Common myeloid progenitor, CD34-positive (primary cell): Measurements from ENCODE around the gene CYB5R3. TPM values are rescaled to one million over a fixed set of nuclear protein-coding genes. Genes with fewer than 3 reads are reported as not detected.
A peak's percentile ranks its signal among the peaks of the same experiment; 100 is the strongest.

Experiments
- CTCF ChIA-PET: fragments of 350-600 bp; sonication (Branson Sonifier 250); formaldehyde crosslinking; loops from one replicate; lab custom pipeline; 2021; ENCODE audit warnings: antibody characterized with exemption; lab: Charles Lee
- POLR2A ChIA-PET: fragments of 350-600 bp; sonication (Branson Sonifier 250); formaldehyde crosslinking; loops from one replicate; lab custom pipeline; 2021; ENCODE audit warnings: antibody characterized with exemption; lab: Charles Lee
- DNase-seq, 3 donors: peaks; one replicate each; pipeline versions ENCODE4 v3.0.0 to v3.0.0-alpha.2; 2013
- H3K27ac ChIP-seq, 2 experiments: 1 replicate in 1 of 2; 2 replicates in 1 of 2; pipeline ENCODE4 v1.7.0; 2013; ENCODE audit warnings: inconsistent platforms in 2 of 2, low read length in 2 of 2, mild to moderate bottlenecking in 2 of 2, low read depth in 1 of 2, moderate library complexity in 1 of 2; ENCODE audit not compliant: severe bottlenecking in 2 of 2, insufficient read depth in 1 of 2, poor library complexity in 1 of 2
- H3K27me3 ChIP-seq, 5 experiments: replicated peaks in 2 of 5; 1 replicate in 3 of 5; 2 replicates in 2 of 5; pipeline versions ENCODE4 v1.6.1 to v1.7.0; 2013; ENCODE audit warnings: low read length in 4 of 5, mild to moderate bottlenecking in 2 of 5, moderate library complexity in 2 of 5, inconsistent platforms in 1 of 5; ENCODE audit not compliant: insufficient read depth in 5 of 5, control insufficient read depth in 4 of 5
- H3K36me3 ChIP-seq, 4 experiments: 1 replicate in 2 of 4; 2 replicates in 2 of 4; pipeline versions ENCODE4 v1.6.1 to v1.7.0; 2013; ENCODE audit warnings: low read length in 3 of 4, control low read depth in 1 of 4, mild to moderate bottlenecking in 1 of 4; ENCODE audit not compliant: control insufficient read depth in 4 of 4, insufficient read depth in 4 of 4
- H3K4me1 ChIP-seq, 4 experiments: 1 replicate in 3 of 4; 2 replicates in 1 of 4; pipeline versions ENCODE4 v1.6.1 to v1.7.1; 2013; ENCODE audit warnings: low read length in 3 of 4, mild to moderate bottlenecking in 3 of 4, control low read depth in 1 of 4, inconsistent platforms in 1 of 4, moderate library complexity in 1 of 4; ENCODE audit not compliant: control insufficient read depth in 4 of 4, insufficient read depth in 4 of 4; ENCODE audit errors: control extremely low read depth in 1 of 4
- H3K4me3 ChIP-seq, 7 experiments: 1 replicate in 4 of 7; 2 replicates in 3 of 7; pipeline versions ENCODE4 v1.5.1 to v1.7.0; 2013; ENCODE audit warnings: mild to moderate bottlenecking in 7 of 7, low read length in 6 of 7, moderate library complexity in 6 of 7, inconsistent platforms in 2 of 7, low read depth in 2 of 7, control low read depth in 1 of 7; ENCODE audit not compliant: insufficient read depth in 4 of 7, control insufficient read depth in 1 of 7; ENCODE audit errors: extremely low read depth in 1 of 7
- H3K9me3 ChIP-seq, 5 experiments: 1 replicate in 4 of 5; 2 replicates in 1 of 5; pipeline versions ENCODE4 v1.6.1 to v1.7.1; 2013; ENCODE audit warnings: low read length in 4 of 5, mild to moderate bottlenecking in 2 of 5, inconsistent platforms in 1 of 5, low read depth in 1 of 5, moderate library complexity in 1 of 5; ENCODE audit not compliant: control insufficient read depth in 4 of 5, insufficient read depth in 2 of 5; ENCODE audit errors: control extremely low read depth in 1 of 5
- WGBS: methylation state at CpG from one replicate; pipeline ENCODE4 v1.1.5; 2013; ENCODE audit not compliant: insufficient coverage; 5-methylcytosine and 5-hydroxymethylcytosine counted together
- polyA plus RNA-seq: library from polyadenylated mRNA; unstranded; fragments of 120-200 nt; gene quantifications from one replicate; pipeline ENCODE4 v1.2.1, GENCODE V29; 2013

The CYB5R3 gene
- polyA plus RNA-seq: 100.0 TPM

GRCh38 chr22:42649246-42650099, at the start of gene CYB5R3:
Gene CYB5R3 (minus strand): TSS chr22:42649392. CDS start chr22:42649315, 77 bp downstream.
- peaks cover 0 to 51% (median 45%) of the 10 kb centered on the region in 4 experiments for H3K4me1 ChIP-seq
- peak within 1 kb of the TSS; percentile 50 to 80 for H3K27ac ChIP-seq
- POLR2A ChIA-PET: interaction anchor here (0.5 to 1.2 kb wide), 3 partner anchors 12 to 61 kb away, joined by 3 to 5 read pairs (median 3); no protein-coding TSS in a partner anchor
- DNase-seq: peak; percentile 70 to 89 (median 84)
- H3K4me3 ChIP-seq: peak within 1 kb of the TSS; percentile 54 to 98 (median 90)
- H3K27me3 ChIP-seq: no peaks in the 10 kb centered on the region
- CTCF ChIA-PET: no interaction called here
- no peaks in the 10 kb centered on the region for H3K9me3 ChIP-seq
- peaks cover 0 to 4% (median 0%) of the 10 kb centered on the region in 4 experiments for H3K36me3 ChIP-seq
- 17% methylated on average over 44 of the region's 81 CpGs for WGBS

DNA sequence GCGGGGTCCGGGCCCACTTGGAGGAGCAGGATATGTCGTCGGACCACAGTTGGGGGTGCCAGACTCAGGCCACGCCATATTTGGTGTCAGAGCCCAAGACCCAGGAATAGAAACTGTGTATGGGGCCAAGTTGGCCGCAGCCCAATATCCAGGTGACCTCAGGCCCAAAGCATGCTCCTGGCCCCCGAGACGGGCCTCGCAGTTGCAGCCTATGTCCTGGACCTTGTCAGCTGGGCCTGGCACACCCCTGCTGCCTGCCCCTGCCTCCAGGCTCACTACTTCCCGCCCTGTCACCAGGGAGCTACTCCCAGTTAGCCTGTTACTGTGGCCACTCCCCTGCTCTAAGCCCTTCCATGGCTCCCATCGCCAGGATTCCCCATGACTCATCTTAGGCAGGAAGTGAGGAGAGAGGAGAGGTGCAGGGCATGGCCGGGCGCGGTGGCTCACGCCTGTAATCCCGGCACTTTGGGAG, 48.4 kb upstream of the CYB5R3 start:
- Histone ChIP-seq H3K27me3 (no peaks in the 10 kb centered on the region), H3K36me3 (no peaks in the 10 kb centered on the region), H3K27ac (no peak overlapping the region), H3K4me1 (peaks cover 0 to 2% (median 0%) of the 10 kb centered on the region in 4 experiments), H3K4me3 (no peak overlapping the region), H3K9me3 (no peaks in the 10 kb centered on the region)
- WGBS: 94% methylated on average over 12 of the region's 16 CpGs
- DNase-seq: no peak
- ChIA-PET POLR2A (no interaction called here), CTCF (no interaction called here)

- Histone ChIP-seq H3K4me1 (peaks cover 0 to 5% (median 0%) of the 10 kb centered on the region in 4 experiments), H3K4me3 (no peak overlapping the region), H3K27me3 (no peaks in the 10 kb centered on the region), H3K36me3 (no peaks in the 10 kb centered on the region), H3K9me3 (no peaks in the 10 kb centered on the region), H3K27ac (no peak overlapping the region)
- DNase-seq: no peak
- ChIA-PET POLR2A (no interaction called here), CTCF (interaction anchor here (0.5 to 1.1 kb wide), 3 partner anchors 11 to 76 kb away, joined by 3 read pairs; no protein-coding TSS in a partner anchor)
- WGBS: 92% methylated on average over 10 of the region's 10 CpGs
Observed at GRCh38 chr22:42696331-42696967, 47.3 kb upstream of the CYB5R3 start.

DNA sequence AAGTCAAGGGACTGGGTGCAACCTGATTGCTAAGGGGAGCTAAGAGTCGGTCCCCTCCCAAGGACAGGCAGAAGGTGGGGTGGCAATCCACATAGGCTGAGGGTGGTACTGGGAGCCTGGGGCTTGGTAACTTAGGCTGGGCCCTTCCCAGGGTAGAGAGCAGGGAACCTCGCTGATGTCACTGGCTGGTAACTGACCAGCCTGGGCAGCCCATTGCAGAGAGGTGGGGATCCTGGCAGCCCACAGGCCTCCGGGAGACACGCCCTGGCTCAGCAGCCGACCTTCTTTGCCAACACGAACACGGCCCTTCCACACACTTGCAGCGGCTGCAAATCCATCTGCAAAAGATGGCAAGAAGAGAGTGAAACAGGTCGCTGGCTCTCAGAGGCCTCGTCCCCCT, 46.1 kb upstream of the CYB5R3 start:
- ChIA-PET POLR2A (no interaction called here), CTCF (no interaction called here)
- WGBS: 97% methylated on average over 10 of the region's 10 CpGs
- DNase-seq: no peak
- peaks cover 0 to 5% (median 0%) of the 10 kb centered on the region in 4 experiments for H3K4me1 ChIP-seq
- H3K9me3 ChIP-seq: no peaks in the 10 kb centered on the region
- H3K27ac ChIP-seq: no peak overlapping the region
- no peak overlapping the region for H3K4me3 ChIP-seq
- no peaks in the 10 kb centered on the region for H3K36me3 ChIP-seq
- no peaks in the 10 kb centered on the region for H3K27me3 ChIP-seq

- Histone ChIP-seq H3K4me1 (peaks cover 0 to 5% (median 0%) of the 10 kb centered on the region in 4 experiments), H3K4me3 (no peak overlapping the region), H3K27ac (no peak overlapping the region), H3K36me3 (no peaks in the 10 kb centered on the region), H3K27me3 (no peaks in the 10 kb centered on the region), H3K9me3 (no peaks in the 10 kb centered on the region)
- no peak for DNase-seq
- POLR2A ChIA-PET: no interaction called here
- CTCF ChIA-PET: no interaction called here
- WGBS: over 99% methylated on average over 23 of the region's 25 CpGs
Observed at GRCh38 chr22:42693763-42694683, 44.8 kb upstream of the CYB5R3 start.

DNA sequence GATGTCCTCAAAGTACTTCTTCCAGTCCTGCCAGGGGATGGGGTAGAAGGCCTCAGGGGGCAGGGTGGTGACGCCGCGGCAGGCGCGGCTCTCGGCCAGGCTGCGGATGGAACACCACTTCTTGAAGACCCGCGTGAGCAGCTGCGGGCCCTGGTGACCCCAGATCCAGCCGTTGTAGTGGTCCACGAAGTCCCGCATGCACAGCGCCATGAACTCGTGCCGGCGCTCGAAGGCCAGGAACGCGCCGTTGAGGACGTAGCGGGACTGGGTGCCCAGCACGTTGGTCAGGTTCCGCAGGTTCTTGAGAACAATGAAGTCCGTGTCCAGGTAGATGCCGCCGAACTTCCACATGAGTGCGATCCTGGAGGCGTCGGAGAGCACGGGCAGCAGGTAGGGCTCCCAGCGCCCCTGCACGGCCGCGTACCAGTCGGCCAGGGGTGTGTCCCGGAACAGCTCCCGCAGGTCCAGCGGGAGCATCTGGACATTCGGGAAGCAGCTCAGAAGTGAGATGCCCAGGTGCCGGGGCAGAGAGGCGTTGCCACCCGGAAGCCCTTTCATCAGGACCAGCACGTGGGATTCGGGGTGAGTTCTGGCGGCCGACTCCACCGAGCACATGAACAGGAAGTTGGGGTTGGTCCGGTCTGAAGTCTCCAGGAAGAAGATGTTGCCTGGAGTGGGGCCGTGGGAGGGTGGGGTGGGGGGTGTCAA, 44.0 kb upstream of the CYB5R3 start:
- Histone ChIP-seq H3K27ac (no peak overlapping the region), H3K36me3 (no peaks in the 10 kb centered on the region), H3K4me1 (peaks cover 0 to 5% (median 0%) of the 10 kb centered on the region in 4 experiments), H3K27me3 (no peaks in the 10 kb centered on the region), H3K9me3 (no peaks in the 10 kb centered on the region), H3K4me3 (no peak overlapping the region)
- ChIA-PET CTCF (no interaction called here), POLR2A (no interaction called here)
- 97% methylated on average over 44 of the region's 51 CpGs for WGBS
- DNase-seq: no peak
